NCI-H510A treated with DMSO at 0.1 percent for 48 hours (cell line): ENCODE results near the gene PSME4.
A peak's percentile ranks its signal among the peaks of the same experiment; 100 is the strongest.
"Not testable (repeated sequence)": the region's sequence is repeated elsewhere in the genome, so short reads cannot be mapped to it uniquely, and the experiment has no call there.

Experiments used
- DNase-seq: peaks from one replicate; lab custom pipeline; 2025; lab: John Stamatoyannopoulos, UW

The PSME4 gene

DNA sequence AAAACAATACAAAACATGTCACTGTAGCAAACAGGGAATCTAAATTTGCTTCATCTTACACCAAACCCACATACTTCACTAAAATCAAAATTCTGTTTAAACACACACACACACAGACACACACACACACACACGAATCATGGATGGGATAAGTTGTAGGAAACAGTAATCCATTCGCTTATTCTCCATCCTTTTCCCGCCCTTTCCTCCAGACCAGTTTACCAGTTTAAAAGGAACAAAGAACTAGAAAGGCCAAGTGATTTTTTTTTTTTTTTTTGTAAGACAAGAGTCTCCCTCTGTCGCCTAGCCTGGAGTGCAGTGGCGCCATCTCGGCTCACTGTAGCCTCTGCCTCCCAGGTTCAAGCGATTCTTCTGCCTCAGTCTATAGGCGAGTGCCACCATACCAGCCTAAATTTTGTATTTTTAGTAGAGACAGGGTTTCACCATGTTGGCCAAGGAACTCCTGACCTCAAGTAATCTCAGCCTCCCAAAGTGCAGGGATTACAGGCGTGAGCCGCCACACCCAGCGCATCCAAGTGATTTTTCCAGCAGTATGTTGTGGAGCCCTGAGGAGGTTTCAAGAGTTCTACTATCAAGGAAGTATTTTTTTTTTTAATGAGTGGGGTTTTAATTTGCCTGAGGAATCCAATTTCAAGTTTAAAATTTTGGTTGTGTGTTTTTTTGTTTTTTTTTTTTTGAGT is 5.7 kb downstream of the PSME4 start:
- no peak for DNase-seq

DNA sequence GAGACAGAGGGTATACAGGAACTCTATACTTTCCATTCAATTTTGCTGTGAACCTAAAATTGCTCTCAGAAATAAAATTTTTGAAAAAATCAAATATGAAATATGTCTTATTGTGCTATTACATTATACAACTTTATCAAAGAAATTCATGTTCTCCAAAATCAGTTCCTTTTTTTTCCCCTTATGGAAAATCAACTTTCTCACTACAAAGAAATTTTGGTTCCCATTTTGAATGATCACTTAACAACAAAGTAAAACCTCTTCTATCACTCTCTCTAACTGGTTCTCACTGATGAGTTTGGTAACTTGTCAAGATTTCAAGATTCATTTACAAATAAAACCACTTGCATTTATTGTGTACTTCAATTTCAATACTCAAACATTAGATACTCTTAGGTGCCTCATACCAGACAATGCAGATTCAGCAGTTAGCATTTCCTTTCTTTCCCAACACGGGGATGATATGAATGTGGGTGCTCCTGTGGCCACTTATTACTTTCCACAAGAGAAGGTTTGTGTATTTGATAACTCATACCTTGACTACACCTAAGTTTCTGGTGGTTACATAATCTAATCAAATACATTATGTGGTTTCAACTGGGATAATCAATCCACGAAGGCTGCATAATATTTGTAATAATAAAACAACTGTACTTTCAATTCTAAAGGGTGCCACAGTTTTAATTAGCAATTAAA is 6.4 kb downstream of the PSME4 start:
- DNase-seq, result peak; percentile 36

DNA sequence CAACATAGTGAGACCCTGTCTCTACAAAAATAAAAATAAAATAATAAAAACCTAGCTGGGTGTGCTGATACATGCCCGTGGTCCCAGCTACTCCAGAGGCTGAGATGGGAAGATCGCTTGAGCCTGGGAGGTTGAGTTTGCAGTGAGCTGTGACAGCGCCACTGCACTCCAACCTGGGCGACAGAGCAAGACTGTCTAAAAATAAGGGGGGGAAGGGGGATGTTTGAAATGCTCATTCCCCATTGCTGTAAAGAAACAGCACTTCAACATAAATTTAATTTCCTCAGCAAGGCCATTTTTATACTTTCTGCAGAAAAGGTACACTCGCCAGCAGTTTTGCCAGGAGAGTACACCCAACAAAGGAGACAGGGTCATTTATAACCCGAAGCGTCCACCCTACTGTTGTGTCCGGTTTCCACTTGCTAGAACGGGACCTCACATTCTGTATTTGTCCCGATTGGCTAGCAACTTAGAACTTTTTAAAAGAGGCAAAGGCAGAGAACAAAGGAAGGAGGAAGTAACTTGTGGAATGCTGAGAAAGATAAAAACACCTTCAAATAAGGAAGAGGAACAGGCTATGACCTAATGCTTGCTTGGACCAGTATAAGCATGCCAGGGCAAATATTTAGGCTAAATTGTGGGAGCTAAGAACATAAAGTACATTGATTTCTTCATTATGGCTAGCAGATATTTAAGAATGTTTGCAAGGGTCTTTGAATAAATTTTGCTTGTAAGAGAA is 9.1 kb downstream of the PSME4 start:
- peak; percentile 12 for DNase-seq

DNA sequence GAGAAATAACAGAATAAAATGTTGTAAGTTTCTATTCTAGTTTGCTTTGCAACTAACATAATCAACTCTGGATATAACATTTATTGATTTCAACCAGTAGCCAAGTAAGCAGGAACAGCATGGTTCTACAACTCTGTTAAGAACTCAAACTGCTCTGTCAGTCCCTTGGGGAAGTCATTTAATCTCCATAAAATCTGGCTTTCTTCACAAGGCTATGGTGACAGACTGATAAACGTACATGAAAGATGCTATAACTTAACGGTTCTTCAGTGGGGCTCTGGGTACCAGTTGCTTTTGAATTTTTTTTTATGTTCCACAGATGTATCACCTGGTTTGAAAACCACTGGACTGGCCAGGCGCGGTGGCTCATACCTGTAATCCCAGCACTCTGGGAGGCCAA is 10.3 kb downstream of the PSME4 start:
- no peak for DNase-seq

DNA sequence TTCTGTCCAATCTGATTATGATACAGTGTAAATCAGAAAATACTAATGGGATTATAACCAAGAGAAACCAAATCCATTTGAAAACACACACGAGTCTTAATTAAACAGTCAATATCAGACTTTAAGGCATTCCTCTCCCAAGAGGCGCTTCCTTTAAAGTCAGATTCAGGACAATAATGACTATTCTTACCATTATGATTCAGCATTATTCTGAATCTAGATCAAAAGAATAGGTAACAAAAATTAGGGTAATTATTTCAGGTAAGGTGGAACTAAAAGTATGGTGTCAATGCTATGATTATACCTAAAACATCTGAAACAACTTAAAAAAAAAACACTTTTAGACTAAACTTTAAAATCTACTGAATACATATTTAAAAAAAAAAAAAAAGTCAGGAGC is 12.3 kb downstream of the PSME4 start:
- DNase-seq, result no peak

DNA sequence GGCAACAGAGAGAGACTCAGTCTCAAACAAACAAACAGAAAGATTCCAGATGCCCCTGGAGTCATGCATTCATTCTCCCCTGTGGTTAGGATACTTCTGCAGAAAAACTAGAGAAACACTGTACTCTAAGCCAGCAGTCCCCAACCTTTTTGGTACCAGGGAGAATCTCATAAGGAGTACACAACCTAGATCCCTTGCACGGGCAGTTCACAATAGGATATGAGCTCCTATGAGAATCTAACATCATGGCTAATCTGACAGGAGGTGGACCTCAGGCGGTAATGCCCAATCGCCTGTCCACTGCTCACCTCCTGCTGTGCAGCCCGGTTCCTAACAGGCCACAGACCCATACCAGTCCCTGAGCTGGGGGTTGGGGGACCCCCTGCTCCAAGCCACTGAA is 18.3 kb downstream of the PSME4 start:
- DNase-seq, result no peak

DNA sequence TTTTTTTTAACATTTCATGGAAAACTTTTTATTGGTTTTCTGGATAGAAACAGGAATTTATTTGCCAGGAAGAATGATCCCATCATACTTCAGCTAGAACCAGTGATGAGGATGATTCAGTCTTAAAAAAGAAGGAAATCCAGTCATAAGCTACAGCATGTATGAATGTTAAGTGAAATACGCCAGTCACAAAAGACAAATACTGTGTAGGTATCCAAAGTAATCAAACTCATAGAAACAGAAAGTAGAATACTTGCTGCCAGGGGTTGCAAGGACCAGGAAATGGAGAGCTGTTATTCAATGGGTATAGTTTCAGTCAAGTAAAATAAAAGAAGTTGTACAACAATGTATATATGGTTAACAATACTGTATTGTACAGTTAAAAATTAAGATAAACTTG is 21.3 kb downstream of the PSME4 start:
- DNase-seq, result no peak

DNA sequence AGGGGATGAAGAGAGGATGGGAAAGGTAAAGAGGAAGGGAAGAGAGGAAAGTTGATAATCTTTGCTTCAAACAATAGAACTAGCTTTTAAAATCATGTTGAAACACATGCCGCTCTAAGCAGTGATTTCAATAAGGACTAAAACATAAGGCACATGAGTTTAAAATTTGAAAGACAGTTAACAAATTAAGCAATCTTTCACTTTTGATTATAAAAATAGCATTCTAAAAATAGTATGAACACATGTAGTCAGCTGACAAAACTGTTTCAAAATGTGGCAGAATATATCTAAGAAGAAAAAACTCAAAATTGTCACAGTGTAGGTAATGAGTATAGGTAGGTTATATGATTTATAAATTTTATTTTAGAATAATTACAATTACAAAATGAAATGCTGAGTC is 25.3 kb downstream of the PSME4 start:
- no peak for DNase-seq

DNA sequence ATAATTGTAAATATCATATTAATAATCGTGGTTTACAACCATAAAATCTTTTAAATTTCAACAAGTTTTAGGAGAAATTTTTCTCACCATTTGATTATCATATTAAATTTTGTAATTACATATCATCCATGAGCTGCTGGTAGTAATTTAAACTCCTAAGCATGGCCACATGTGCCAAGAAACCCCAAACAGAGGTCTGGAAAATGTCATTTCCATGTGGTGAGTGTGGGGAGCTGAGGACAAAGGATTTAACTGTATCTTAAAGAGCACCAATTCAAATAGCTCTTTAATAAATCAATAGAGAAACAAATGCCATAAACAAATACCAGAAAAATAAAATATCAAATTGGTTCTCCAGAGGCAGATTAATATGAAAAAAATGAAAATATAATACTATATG is 26.3 kb downstream of the PSME4 start:
- no peak for DNase-seq

DNA sequence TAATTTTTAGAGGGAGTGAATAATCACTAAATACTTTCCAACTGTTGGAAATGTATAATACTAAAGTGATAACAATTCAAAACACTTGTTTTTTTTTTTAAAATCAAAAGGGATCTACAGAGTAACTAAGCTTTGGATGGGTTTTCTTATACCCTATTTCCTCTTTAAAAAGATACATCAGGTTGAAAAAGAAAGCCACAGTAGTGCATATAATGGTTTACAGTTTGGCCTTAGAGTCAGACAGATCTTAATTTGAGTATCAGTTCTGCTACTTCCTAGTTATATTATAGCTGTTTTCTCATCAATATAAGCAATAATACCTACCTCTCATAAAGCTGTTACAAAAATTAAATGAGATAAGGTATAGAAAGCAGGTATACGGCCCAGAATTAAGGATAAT is 28.5 kb downstream of the PSME4 start:
- no peak for DNase-seq

DNA sequence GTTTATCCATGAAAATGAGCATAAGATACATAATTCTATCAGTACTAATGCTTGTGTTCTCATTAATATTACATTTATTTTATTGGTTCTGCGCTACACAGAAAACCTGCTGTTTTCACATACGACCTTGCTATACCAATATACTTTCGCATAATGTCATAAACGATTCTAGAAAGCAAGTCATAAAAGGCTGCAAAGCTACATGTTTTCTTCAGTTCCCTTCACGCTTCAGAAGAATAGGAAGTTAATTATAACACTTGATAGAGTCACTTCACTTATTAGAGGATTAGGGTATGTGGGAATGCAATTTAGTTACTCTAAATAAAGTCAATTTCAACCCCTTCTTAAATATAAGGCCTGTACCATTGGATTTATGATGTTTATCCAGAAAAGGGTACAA is 29.0 kb downstream of the PSME4 start:
- DNase-seq, result no peak

DNA sequence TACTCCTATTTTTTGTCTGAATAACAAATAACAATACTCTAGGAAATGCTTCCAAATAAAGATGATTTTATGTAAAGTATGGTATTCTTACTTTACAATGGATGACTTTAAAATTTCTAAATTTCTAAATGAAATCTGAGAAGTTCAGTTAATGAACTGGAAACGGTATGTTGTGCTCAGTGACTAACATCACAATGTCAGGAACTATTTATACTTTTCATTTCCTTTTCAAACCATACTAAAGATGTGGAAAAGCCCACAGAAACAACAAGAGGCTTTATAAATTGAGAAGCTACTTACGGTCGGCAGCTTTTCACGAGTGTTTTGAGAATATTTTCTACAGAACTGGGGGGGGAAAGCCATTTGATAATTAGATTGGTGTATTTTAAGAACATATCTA is 31.1 kb downstream of the PSME4 start:
- no peak for DNase-seq

DNA sequence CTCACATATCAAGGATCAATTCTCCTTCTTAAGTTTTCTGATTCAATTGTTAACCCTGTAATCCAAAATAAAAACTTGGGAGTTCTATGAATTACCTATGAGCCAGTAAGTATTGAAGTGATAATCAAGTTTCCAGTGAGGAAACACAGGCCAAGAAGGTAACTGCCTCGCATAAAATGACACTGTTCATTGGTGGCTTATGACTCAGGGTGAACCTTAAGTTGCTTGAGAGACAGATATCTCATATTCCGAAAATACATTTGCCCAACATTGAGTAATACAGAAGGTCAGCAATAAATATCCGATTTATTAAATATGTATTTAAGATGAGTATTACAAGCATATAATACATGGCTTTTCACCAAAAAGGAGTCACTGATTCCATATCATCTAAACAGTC is 31.9 kb downstream of the PSME4 start:
- no peak for DNase-seq

DNA sequence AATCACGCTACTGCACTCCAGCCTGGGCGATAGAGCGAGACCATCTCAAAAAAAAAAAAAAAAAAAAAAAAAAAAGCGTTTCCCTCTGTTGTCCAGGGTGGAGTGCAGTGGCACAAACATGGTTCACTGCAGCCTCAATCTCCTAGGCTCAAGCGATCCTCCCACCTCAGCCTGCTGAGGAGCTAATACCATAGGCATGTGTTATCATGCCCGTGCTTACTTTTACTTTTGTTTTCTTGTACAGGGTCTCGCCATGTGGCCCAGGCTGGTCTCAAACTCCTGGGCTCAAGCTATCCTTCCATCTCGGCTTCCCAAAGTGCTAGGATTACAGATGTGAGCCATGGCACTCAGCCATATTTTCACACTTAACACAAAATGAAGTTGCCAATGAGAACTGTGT is 37.5 kb downstream of the PSME4 start:
- DNase-seq, result no peak

DNA sequence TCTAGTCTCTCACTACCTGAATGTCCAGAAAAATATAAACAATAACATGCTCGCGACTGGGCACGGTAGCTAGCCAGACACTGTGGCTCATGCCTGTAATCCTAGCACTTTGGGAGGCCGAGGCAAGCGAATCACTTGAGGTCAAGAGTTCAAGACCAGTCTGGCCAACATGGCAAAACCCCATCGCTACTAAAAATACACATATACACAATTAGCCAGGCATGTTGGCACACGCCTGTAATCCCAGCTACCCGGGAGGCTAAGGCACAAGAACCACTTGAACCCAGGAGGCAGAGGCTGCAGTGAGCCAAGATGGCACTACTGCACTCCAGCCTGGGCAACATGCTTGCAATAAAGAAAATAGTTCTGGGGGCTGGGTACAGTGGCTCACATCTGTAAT is 44.5 kb downstream of the PSME4 start:
- not testable (repeated sequence) for DNase-seq

DNA sequence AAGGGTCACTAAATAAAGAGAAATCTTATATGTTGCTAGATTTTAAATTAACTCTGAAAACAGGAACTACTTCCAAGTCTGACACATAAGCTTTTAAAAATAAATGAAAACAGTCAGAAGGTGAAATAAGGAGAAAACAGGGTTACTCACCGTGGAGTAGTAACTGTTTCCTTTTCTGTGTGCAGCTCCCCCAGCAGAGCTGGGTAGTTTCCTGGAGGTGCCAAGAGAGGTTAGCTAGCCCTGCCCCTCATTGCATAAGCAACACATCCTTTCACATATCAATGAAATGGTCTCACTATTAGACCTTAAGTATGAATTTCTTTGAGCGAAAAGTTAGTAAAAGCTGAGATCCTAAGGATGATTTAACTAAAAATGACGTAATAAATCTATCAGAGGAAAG is 57.1 kb downstream of the PSME4 start:
- DNase-seq, result no peak

DNA sequence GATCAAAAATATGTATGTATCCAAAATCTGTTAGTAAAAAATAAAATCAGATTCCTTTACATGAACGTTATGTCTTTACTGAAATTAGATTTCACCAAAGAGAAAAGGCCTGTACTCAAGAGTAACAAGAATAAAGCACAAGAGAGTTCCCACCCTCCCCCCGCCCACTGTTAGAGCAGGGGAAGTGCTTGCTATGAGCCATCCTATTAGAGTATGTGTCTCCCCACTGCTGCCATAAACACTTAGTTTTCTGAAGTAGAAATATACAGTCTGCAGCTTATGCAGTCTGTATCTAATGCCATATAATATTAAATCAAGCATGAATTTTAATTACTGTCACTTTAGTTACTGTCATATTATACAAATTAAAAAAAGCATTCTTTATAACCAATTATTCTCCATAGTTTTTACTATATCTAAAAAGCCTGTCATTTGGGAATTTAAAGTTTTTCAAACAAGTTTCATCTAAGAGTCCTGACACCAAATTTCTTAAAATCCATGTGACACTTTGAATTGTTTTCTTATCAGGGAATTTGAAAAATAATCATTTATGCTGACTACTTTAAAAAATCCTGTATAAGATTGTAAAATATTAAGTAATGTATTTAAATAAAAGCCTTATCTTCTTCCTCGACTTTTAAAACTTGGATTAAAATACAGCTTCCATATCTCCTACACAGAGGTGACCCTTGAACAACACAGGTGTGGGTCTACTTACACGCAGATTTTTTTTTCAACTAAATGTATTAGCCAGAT is 59.2 kb downstream of the PSME4 start:
- no peak for DNase-seq

DNA sequence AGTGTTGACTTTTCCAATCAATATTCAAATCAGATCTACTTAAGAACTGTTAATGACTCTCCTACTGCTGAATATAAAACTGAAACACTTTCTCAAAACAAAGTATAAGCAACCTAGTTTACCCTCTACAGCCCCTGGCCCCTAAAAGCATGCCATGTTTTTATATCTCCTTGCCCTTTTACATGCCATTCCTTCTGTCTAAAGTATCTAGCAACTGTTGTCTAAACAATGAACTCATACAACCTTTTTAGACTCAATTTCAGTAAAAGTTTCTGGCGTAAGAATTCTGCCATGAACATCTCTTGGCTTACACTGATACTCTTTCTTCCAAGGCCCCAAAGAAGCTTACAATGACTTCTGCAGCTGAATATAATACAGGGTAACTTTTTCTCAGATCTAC is 63.2 kb downstream of the PSME4 start:
- DNase-seq, result no peak

DNA sequence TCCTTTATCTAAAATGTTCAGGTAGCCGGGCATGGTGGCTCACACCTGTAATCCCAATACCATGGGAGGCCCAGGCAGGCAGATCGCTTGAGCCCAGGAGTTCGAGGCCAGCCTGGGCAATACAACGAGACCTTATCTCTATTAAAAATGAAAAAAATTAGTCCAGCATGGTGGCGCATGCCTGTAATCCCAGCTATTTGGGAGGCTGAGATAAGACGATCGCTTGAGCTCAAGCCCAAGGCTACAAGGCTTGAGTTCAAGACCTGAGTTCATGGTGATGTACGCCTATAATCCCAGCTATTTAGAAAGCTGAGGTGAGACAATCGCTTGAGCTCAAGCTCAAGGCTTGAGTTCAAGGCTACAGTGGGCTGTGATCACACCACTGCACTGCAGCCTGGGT is 65.4 kb downstream of the PSME4 start:
- DNase-seq, result no peak

DNA sequence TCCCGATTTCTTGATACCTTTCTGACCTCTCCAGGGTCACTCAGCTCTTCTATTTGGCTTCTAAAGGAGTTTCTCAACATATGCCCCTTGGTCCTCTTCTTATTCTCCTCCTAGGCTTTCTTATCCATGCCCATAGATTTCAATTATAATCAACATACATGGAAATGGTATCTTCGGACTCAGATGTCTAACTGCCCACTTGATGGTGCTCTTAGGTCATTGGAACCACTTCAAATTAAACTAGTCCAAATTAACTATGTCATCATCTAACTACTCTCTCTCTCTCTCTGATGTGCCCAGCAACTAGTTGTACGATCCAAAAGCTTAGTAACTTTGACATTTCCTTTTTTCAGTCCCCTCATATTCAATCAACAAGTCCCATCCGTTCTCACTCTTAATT is 67.8 kb downstream of the PSME4 start:
- no peak for DNase-seq

DNA sequence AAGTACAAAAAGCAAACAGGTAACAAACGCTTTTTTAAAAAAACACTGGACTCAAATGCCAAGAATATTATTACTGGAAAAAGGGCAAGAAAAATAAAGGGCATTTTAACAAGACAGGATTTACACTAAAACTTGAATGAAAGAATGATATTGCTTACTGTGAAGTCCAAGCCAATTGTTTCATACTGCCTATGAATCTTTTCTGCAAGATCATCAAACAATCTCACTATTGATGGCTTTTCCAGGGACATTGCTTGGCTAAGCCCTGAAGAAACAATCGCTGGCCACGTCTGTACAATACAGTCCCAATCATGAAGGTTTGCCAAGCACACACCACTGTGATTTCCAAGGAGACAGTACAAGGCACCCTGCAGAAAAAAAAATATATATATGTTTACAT is 69.6 kb downstream of the PSME4 start:
- no peak for DNase-seq

DNA sequence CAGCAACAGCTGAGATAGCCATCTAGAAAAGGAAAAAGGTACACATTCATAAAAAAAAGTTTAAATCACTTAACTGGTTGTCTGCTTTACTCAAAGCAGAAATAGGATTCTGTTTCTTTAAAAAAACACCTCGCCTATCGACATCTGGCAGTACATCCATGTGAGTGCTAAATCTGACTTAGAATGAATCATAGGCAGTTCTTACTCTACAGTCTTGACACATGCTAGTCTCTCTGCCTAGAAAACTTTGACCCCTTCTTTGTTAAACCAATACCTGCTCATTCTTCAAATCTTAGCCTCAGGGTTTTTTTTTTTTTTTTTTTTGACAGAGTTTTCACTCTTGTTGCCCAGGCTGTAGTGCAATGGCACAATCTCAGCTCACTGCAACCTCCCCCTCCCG is 73.9 kb downstream of the PSME4 start:
- no peak for DNase-seq
